ENCODE results near the gene SLC25A21. TPM values are rescaled to one million over a fixed set of nuclear protein-coding genes. Genes with fewer than 3 reads are reported as not detected.
A peak's percentile ranks its signal among the peaks of the same experiment; 100 is the strongest.

Gene SLC25A21
- total RNA-seq, 1 experiment from 2014 or later: 7.1 TPM

DNA sequence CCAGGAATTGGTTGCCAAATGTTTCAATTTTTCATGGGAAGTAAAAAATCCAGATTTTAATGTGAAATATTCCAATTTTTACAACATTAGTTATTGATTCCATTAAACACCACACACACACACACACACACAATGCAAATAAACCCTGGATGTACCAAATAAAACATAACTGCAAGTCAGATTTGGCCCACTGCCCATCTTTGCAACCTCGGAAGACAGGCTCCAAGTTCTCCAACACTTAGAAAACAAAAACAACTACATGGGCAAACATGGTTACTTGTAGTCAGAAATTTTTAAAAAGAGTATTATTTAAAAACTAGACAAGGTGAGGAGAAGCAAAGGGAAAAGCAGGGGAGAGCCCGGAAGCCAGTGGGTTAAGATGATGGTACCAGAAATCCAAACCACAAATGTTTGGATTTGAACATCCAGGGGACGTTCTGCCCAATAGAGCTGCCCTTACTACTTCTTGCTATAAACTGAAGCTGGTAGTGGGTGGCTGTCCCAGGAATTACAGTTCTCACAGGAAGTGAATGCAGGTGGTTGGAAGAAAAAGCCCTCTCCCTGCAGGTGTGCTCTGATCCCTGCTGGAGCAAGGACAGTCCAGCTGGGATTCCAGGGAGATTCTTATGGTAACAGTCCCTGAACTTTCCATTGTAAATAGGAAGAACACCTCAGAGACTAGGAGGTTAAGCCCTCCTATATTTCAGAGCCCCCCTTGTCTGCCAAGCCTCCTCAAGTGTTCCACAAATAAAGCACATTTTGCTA lies 111.7 kb downstream of the SLC25A21 start:
- Histone ChIP-seq H3K23me2 (ENCODE audit: insufficient read length, low read depth, low read length, poor library complexity, severe bottlenecking) (no peaks in the 10 kb centered on the region), H4K20me1 (ENCODE audit: control insufficient read depth, insufficient read depth, insufficient read length) (no peaks in the 10 kb centered on the region), H3K18ac (ENCODE audit: insufficient read length, low read depth, low read length) (no peak overlapping the region), H3K4me1 (ENCODE audit: insufficient read depth, low read length) (peaks cover 3% of the 10 kb centered on the region; the same call in 1 of the 2 replicates), H3K4ac (ENCODE audit: low read depth, low read length) (no peak overlapping the region), H4K91ac (ENCODE audit: insufficient read length, low read depth, low read length) (no peak overlapping the region), H3K23ac (ENCODE audit: insufficient read length, low read depth, low read length) (no peak overlapping the region), H2BK12ac (ENCODE audit: insufficient read length, low read depth, low read length) (no peak overlapping the region), H2BK5ac (ENCODE audit: insufficient read length, low read length) (no peak overlapping the region), H4K8ac (replicated peaks; ENCODE audit: insufficient read length, low read depth, low read length) (no peak overlapping the region), H2BK15ac (ENCODE audit: low read depth, low read length) (no peak overlapping the region), H3K56ac (ENCODE audit: insufficient read length, low read depth, low read length) (no peak overlapping the region), H3K9me3 (ENCODE audit: control insufficient read depth, low read depth, low read length) (no peaks in the 10 kb centered on the region), H3K79me2 (ENCODE audit: insufficient read depth, low read length) (no peaks in the 10 kb centered on the region), H2BK20ac (ENCODE audit: low read depth, low read length, poor library complexity, severe bottlenecking) (no peak overlapping the region), H2BK120ac (ENCODE audit: low read depth, low read length, poor library complexity, severe bottlenecking) (no peak overlapping the region), H4K5ac (ENCODE audit: insufficient read length, low read depth, low read length) (no peak overlapping the region), H3K27ac (ENCODE audit: insufficient read length, low read depth, low read length) (no peak overlapping the region), H3K9ac (ENCODE audit: extremely low read depth, insufficient read length, low read length) (no peak overlapping the region), H3T11ph (ENCODE audit: low read length) (no peak overlapping the region), H3K14ac (ENCODE audit: insufficient read depth, low read length) (no peak overlapping the region), H2AFZ (ENCODE audit: low read length) (no peak overlapping the region), H3K79me1 (ENCODE audit: insufficient read depth, low read depth, low read length, poor library complexity, severe bottlenecking) (no peaks in the 10 kb centered on the region), H2AK5ac (ENCODE audit: insufficient read length, low read length) (no peak overlapping the region), H3K4me2 (ENCODE audit: insufficient read depth, insufficient read length, low read length) (no peak overlapping the region), H3K27me3 (ENCODE audit: insufficient read depth, low read length) (no peaks in the 10 kb centered on the region)
- Mint-ChIP-seq H3K27ac (peak overlapping the region; percentile 3 to 66 (median 24); a peak in 3 of 7 replicates), H3K36me3 (ENCODE audit: insufficient read depth in 1 of 3, low read depth in 3 of 3) (peaks cover 0 to 4% (median 0%) of the 10 kb centered on the region in 3 experiments; a peak in 3 of 7 replicates), H3K4me1 (peaks cover 31 to 38% of the 10 kb centered on the region in 2 experiments), H3K9me3 (0 out of 5 replicates have a peak, but pooled peaks cover 0 to 3% of the 10 kb centered on the region in 2 experiments), H3K27me3 (ENCODE audit: low read depth) (no peaks in the 10 kb centered on the region), H3K4me3 (no peak overlapping the region)
- DNase-seq: peak; percentile 63
- TF ChIP-seq CTCF (conservative IDR thresholded peaks at IDR 0.05): no peak
- WGBS (ENCODE audit: extremely low coverage, insufficient read length, low lambda C conversion rate): no CpG with 5 or more reads among the region's 3 CpGs

All from H9 (cell line).